HS-5 (cell line): ENCODE results near the gene CYFIP2.
A peak's percentile ranks its signal among the peaks of the same experiment; 100 is the strongest.

Experiments
- DNase-seq: peaks from one replicate; pipeline ENCODE4 v3.0.0-alpha.2; 2012; ENCODE audit warnings: low read depth

CYFIP2 gene

DNA sequence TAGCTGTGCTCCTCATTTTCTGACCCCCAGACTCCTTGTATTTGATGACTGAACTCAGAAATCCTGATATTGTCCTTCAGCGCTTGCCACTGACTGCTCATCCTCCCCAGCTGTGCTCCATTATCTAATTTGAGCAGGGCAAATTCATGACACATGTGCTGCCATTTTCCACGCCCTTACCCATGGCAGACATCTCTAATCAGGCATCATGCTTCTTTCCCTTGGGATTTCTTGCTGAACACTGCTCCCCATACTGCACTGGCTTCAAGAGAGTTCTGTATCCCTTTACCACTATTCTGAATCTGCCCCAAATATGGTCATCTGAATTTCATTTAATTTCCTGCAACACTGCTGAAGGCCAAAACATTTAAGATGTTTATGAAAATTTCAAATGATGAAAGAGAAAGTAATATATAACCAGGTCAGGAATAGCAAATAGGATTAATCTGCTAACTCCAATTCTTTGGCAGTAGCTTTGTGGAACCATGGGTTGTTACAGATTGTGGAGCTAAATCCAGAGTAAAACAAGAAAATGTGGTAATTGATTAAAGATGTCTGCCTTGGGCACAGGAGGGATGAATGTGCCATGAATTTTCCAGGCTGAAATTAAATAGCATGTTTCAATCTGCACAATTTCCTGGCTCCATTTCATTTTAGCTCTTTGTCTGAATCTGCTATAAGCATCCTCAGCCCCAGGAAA lies 93.6 kb downstream of the CYFIP2 start:
- DNase-seq = no peak

DNA sequence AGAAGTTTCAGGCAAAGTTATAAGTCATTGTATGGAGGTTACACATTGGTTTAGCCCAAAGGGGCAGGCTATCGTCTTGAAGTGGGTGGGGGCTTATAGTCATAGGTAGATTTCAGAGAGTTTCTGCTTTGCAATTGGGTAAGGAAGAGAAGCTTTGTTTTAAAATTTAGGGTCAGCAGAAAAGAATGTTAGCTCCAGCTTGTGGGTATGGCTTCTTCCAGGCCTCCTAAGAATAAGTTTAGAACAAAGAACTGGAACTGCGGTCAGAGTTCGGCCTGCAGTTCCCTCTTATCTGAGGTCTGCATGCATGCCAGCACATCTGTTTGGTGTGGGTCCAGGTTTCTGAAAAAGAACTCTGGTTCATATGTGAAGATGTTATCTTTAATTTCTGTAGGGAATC lies 96.1 kb downstream of the CYFIP2 start:
- no peak for DNase-seq

DNA sequence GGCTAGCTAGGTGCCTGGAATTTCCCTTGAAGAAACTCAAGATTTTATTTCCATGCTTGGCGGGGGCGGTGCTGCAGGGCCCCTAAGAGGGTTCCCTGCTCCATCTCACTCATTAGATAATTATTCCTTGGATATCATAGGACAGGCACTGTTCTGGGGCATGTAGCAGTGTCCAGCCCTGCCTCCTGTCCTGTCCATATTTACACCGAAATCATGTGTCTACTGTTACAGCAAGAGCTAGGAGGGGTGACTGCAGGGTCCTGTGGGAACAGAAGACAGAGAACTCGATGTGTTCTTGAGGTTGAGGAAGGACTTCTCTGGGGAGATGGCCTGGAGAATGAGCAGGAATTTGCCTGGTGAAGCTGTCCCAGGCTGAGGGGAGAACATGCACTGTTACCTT lies 96.6 kb downstream of the CYFIP2 start:
- DNase-seq = no peak

DNA sequence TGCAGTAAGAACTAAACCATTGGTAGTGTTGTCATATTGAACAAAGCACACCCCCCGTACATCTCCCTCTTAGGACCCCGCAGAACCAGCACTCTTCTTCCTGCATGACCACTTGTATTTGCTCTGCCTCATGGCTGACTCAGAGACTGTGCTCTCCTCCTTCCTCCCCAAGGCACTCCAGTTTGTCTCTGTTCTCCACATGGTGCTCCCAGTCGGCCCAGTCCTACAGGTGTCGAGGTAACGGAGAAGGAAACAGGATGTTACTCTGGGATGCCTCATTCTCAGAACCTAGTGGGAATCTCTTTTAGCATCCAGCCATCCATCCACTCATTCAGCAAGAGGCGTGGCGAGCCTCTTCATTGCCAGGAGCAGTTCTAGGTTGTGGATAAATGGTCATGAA lies 97.1 kb downstream of the CYFIP2 start:
- DNase-seq = no peak

DNA sequence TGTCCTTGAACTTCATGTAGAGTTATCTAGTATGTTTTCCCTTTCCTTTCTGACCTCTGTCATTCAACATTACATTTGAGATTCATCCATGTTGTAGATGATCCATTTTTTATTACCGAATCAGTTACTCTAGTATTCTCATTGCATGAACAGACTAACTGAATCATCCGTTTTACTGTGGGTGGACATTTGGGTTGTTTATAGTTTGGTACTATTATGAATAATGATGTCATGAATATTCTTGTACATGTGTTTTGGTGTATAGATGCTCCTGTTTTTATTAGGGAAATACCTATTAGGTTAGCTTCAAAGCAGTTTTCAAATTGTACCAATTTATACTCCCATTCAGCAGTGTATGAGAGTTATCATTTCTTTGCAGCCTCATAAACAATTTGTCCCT lies 99.8 kb downstream of the CYFIP2 start:
- no peak for DNase-seq

DNA sequence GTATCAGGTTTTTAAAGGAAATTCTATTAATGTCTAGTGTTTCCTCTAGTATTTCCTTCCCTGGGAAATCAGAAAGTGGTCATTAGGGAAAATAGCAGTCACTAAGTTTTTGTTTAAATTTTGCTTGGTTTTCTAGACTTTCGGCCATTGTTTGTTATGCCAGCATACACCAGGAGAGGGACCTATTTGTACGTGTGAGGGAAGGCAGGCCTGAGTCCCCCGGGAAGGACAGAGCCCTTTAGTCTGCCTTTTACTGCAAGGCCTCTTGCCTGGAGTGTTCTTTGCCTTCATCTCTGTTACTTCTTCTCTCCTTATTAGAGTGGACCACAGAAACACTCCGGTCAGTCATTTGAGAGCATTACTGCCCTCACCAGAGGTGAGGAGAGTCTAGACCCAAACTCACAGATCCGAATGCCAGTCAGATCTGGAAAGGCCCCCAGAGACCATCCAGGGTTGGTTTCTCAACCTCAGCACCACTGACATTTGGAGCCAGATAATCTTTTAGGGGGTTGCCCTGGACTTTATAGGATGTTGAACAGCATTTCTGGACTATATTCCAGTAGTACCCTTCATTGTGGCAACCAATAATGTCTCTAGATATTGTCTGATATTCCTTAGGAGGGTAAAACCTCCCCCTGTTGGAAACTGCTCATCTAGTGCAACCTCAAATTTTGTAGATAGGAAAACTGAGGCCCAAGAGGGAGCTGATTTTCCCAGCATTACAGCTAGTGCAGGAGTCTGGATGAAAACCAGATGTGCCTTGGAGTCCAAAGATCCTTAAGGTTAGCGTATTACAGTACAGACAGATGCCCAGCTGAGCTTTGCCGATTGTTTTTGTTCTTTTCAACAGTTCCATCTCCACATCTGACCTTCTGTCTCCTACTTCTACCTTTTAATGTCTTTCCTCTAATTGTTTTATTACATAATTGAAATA lies 101.1 kb downstream of the CYFIP2 start:
- DNase-seq = no peak

DNA sequence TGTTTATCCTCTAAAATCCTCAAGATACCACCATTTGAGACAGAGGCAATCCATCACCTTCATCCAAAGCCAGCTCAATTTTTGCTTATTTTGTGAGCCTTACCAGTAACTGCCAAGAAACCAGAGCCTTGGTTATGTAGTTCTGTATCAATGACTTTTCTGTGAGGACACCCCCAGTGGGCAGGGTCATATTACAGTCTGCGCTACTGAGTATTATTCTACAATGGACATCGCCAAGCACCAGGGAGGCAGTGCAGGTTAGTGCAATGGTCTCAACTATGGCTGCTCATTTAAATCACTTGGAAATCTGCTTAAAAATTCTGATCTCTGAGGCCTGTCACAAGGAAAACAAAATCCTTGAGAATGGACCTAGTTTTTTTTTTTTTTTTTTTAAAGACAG lies 103.6 kb downstream of the CYFIP2 start:
- no peak for DNase-seq

DNA sequence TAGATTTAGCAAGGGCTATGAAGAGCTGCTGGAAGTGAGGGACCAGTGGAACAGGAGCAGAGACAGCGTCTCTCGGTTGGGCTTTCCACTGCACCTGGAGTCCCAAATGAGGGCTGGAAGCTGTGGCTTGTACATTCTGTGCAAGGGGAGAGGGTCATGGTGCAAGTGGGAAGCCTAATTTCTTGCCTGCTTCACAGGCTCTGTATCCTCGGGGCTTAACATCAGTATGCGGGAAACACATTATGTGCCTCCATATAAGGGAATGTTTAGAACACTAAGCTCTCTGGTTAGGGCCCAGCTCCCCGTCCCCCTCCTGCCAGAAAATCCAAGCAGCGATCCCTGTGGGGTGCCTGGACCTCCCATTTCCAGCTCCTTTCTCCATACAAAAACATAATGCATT lies 105.0 kb downstream of the CYFIP2 start:
- no peak for DNase-seq

DNA sequence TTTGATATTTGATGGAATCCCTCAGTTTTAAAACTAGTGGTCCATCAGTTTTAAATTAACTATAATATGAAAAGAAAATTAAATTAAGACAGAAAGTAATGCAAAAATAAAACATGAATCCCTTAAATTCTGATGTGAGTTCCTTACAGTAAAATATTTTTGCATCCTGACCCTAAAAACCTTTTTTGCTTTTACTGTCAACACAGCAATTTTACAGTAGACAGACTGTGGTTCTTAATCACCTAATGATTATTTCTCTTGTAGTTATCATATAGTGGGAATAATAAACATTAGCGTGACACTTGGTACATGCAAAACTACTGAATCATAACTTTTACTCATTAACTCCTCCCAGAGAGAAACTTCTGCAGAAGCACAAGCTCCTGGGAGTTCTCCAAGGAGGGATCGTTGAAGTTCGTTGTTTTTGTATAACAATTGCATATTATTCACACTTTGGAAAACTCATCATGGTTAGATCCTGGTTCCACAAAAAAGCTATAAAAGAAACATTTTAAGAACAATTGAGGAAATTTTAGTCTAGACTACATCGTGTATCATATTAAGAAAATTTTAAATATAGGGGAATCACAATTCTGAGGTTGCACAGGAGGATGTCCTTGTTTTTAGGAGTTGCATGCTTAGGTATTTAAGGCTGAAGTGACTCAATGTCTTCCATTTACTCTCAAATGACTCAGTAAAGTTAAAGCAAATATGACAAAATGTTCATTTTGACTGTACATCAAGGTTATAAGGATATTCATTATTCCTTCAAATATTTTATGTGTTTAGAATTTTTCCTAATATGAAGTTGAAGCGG lies 105.9 kb downstream of the CYFIP2 start:
- DNase-seq = no peak

DNA sequence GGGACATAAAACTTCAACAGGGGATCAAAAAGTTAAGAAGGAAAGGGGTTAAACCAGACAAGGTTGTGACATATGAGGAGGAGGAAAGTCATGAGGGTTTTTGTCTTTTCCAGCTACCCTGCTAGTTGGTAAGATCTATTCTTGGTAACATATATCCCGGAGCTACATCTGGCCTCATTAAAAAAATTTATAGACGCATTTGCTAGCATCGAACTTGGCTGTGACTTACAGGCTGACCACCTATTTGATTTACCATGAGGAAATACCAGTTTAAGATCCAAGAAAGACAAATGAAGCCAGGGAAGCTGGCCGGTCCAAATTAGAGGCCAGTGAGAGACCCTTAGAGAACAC lies 106.5 kb downstream of the CYFIP2 start:
- DNase-seq = no peak

DNA sequence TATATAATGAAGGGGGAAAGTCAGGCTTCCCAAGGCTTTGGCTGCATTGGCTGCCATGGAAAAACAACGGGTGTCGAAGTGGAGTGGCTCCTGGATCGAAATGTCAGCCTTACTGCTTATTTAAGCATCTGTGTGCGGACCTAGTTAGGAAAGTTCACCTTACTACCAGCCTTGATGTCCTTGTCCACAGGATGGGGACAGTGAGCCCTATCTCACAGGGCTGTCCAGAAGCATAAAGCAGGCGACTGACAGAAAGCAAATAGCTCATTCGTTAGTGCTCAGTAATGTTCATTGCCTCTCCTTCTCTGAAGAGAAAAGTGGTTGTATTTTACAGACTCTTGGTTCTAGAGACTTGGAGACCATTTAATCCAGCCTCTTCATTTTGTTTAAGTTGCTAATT lies 112.6 kb downstream of the CYFIP2 start:
- no peak for DNase-seq

DNA sequence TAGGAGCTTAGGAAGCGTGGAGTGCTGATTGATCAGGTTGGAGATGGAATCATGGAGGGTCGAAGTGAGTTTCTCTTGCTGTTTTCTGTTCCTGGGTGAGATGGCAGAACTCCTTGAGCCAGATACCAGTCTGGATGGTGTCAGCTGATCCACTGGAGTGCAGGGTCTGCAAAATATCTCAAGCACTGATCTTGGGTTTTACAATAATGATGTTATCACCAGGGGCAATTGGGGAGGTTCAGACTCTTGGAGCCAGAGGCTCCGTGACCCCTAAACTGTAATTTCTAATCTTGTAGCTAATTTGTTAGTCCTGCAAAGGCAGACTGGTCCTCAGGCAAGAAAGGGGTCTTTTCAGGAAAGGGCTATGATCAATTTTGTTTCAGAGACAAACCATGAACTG lies 114.1 kb downstream of the CYFIP2 start:
- no peak for DNase-seq

DNA sequence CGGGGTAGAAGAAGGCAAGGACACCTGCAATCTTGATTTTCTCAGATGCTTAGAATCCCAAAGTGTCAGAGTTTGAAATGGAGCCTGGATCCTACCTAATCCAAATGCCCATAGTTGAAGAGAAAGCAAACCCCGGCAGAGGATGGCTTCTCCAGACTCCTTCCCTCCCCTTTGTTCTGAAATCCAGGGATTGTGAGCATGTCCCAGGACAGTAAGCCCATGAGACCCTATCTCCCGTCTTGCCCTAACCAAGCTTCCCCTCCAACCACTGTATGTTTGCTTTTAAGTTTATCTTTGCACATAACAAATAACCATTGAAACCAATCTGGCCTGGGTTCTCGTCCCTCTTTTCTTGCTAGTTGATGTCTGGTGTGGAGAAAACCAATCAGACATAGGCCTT lies 115.8 kb downstream of the CYFIP2 start:
- no peak for DNase-seq

DNA sequence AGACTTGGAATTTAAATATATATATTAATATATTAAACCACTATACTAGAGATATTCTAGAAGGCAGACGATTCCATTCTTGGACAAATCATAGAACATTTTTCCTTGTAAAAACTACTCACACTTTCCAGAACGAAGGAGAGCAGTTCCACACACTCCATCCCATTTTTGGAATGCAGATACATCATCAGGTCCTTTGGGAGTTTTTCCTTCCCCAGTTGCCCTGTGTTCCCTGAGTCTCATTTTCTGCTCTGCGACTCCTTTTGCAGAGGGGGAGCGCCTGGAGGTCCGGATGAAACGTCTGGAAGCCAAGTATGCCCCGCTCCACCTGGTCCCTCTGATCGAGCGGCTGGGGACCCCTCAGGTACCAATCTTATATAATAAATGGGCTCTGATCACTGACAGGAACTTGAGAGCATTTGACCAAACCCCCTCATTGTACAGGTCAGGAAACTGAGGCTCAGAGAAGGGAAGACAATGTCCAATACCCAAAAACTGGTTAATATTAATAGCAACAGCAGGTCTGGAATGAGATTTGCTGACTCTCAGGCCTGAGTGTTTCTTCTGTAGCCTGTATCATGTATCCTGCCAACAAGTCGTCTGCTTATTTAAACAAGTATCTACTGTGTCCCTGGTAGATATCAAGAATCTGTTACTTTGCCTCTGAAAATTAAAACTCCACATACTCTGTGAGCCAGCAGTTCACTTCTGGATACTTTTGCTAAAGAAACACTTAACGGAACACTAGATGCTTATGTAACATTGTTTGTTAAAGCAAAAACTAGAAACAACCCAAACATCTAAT lies 117.3 kb downstream of the CYFIP2 start:
- DNase-seq = no peak

DNA sequence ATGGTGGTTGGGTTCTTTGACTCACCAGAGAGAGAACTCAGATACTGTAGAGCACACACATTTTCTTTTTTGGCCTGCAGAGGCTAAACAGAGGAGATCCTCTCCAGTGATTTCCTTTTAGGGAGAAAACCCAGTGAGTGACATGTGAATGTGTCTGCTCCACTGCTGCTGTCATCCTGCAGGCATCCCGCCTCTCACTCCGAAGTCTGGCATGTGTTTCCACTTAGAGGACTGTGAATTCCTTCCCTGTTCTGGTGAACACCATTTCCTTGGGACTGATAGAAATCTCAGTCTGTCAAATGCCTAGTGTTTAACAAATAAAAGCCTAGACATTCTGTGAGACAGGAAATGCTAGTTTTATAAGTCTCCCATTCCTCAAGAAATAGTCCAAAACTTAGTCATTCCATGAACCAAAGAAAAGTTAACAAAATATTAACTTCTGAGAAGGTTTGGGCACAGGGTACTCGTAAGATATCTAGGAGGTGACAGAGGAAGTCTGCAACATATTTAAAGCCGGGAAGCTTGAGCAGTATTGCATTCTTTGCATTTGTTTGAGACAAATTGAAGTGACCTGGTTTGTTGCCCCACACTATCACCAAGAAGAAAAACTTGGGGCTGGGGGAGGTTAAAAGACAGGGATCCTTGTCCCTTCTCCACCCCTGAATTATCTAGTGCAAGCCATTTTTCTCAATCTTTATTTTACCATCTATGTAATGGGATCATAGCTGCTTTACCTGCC lies 119.2 kb downstream of the CYFIP2 start:
- peak; percentile 96 for DNase-seq

DNA sequence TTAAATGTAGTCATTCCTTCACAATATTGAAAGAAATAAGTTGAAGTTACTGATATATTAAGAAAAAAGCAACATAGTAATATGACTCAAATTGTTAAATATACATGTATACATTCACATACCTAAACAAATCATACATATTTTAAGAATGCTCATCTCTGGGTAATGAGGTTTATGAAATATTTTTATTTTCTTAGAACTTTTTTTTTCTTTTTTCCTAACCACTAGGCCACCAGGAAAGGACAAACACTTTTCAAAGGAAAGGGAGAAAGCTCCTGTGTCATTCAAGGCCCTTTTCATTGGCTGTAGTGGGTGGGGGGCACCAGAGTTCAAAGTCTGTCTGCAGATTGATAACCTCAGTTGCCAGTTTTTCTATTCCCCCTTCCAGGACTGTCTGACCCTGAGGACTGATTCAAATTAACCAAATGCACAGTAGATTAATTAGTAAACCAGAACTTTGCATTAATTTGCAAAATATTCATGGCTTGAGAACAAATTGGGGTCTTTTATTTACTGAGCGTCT lies 121.2 kb downstream of the CYFIP2 start:
- no peak for DNase-seq

DNA sequence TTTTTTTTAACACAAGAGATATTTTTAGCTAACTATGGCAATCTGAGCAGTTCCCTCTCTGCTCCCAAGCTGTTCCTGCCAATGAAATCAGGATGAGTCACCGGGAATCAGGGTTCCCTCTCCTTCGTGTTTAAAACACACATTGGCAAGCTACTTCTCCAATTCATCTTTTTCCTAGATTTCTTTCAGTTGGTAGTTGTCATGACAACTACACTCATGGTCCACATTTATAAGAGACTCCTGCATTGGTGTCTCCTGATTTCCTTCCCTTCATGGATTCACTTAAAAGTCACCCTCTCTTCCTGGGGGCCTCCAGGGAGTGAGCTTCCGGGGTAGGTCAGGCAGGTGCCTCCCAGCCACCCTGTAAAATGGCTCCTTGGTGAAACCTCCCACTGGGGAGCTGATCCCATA lies 121.8 kb downstream of the CYFIP2 start:
- peak; percentile 83 for DNase-seq

DNA sequence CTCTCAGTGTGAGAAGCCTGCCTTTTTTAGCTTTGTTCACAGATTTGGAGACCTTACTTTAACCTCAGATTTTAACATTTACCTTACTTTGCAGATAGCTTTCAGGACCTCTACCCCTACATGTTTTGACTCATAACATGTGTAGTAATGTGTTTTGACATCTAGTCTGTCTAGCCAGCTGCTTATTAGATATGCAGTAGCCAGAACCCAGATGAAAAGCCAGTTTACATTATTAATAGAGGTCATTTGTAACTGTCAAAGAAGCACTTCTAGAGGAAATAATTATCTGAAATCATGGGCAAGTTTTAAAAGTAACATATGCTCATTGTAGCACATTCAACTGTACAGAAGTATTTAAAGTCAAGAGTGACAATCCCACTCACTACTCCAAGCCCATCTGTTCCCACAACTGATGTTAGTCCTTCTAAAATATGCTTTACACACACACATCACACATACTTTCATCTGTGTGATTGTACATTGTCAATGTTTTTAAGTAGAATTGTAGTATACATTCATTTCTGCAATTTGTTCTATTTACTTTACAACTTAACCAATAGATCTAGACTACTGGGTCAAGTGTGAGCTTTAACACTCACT lies 122.3 kb downstream of the CYFIP2 start:
- no peak for DNase-seq

DNA sequence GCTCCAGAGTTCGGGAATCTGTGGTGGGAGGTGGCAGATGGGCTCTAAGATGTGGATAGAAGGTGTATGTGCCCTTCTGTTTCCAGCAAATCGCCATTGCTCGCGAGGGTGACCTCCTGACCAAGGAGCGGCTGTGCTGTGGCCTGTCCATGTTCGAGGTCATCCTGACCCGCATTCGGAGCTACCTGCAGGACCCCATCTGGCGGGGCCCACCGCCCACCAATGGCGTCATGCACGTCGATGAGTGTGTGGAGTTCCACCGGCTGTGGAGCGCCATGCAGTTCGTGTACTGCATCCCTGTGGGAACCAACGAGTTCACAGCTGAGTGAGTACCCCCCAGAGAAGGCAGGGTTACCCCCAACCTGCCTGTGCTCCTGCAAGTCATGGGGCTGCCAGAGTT lies 123.2 kb downstream of the CYFIP2 start:
- DNase-seq = no peak

DNA sequence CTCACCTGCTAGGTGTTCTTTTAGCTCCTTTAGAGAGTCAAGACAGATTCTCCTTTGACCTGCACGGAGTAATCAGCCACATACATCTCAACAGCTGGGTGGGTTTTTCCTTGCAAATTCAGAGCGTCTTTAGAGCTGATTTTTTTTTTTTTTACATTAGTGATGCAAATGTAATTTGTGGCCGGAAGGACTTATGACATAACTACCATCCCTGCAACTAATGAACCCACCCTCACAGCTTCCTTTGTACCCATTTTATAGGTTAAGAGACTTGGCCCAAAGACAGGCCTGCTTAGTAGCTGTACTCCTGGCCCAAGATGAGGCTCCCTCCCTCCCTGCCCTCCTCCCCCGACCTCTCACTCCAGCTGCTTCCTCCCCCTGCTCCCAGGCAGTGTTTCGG lies 124.2 kb downstream of the CYFIP2 start:
- no peak for DNase-seq
